ENCODE measurements around the gene PIEZO2.
"Not testable (repeated sequence)": the region's sequence is repeated elsewhere in the genome, so short reads cannot be mapped to it uniquely, and the experiment has no call there.

Gene PIEZO2

GRCh38 chr18:11148680-11149440, 509 bp downstream of the PIEZO2 start:
- no peak for DNase-seq

- DNase-seq, result no peak
Observed at GRCh38 chr18:11147962-11148679, 1.2 kb downstream of the PIEZO2 start.

GRCh38 chr18:11147371-11147951, 1.9 kb downstream of the PIEZO2 start:
- no peak for DNase-seq

- no peak for DNase-seq
Observed at GRCh38 chr18:11146947-11147345, 2.4 kb downstream of the PIEZO2 start.

- DNase-seq, result no peak
Observed at GRCh38 chr18:11146238-11146946, 3.0 kb downstream of the PIEZO2 start.

- DNase-seq, result no peak
Observed at GRCh38 chr18:11145413-11146191, 3.8 kb downstream of the PIEZO2 start.

- no peak for DNase-seq
Observed at GRCh38 chr18:11137400-11137799, 12.0 kb downstream of the PIEZO2 start.

- DNase-seq, result no peak
Observed at GRCh38 chr18:11136241-11136640, 13.1 kb downstream of the PIEZO2 start.

GRCh38 chr18:11134940-11135339, 14.4 kb downstream of the PIEZO2 start:
- DNase-seq, result no peak

GRCh38 chr18:11129059-11129458, 20.3 kb downstream of the PIEZO2 start:
- not testable (repeated sequence) for DNase-seq

GRCh38 chr18:11125492-11126315, 23.7 kb downstream of the PIEZO2 start:
- DNase-seq, result no peak

- DNase-seq, result no peak
Observed at GRCh38 chr18:11124054-11124453, 25.3 kb downstream of the PIEZO2 start.

- DNase-seq, result no peak
Observed at GRCh38 chr18:11121443-11121849, 27.9 kb downstream of the PIEZO2 start.

GRCh38 chr18:11119959-11120587, 29.3 kb downstream of the PIEZO2 start:
- DNase-seq, result no peak

GRCh38 chr18:11119550-11119949, 29.8 kb downstream of the PIEZO2 start:
- no peak for DNase-seq

- DNase-seq, result no peak
Observed at GRCh38 chr18:11118051-11118766, 31.2 kb downstream of the PIEZO2 start.

GRCh38 chr18:11115276-11115675, 34.1 kb downstream of the PIEZO2 start:
- DNase-seq, result no peak

- no peak for DNase-seq
Observed at GRCh38 chr18:11114653-11115052, 34.7 kb downstream of the PIEZO2 start.

GRCh38 chr18:11113937-11114336, 35.4 kb downstream of the PIEZO2 start:
- DNase-seq, result no peak

- DNase-seq, result no peak
Observed at GRCh38 chr18:11113046-11113548, 36.3 kb downstream of the PIEZO2 start.

All from CD4-positive, alpha-beta T cell treated with Interleukin-17A for 1 hour (primary cell).